Mucosa of descending colon (tissue), 3 donors: ENCODE measurements around the gene GFI1B. TPM values are rescaled to one million over a fixed set of nuclear protein-coding genes. Genes with fewer than 3 reads are reported as not detected.

Experiments
- ATAC-seq: fragments of 200-7000 bp; cut with Tn5 transposase; one replicate; pipeline ENCODE4 v1.9.1; 2020; ENCODE audit warnings: mild to moderate bottlenecking, moderate library complexity
- DNase-seq, 3 donors: peaks; one replicate each; pipeline ENCODE4 v3.0.0-alpha.2; 2020
- H3K36me3 ChIP-seq: fragments of 200-600 bp; one replicate; pipeline ENCODE4 v1.8.0; 2021; ENCODE audit warnings: low read depth, mild to moderate bottlenecking
- H3K4me1 ChIP-seq: fragments of 200-600 bp; one replicate; pipeline ENCODE4 v1.8.0; 2021; ENCODE audit warnings: low read depth, mild to moderate bottlenecking
- H3K4me3 ChIP-seq: fragments of 200-600 bp; one replicate; pipeline ENCODE4 v1.8.0; 2021; ENCODE audit warnings: mild to moderate bottlenecking
- H3K9me3 ChIP-seq: fragments of 200-600 bp; one replicate; pipeline ENCODE4 v1.8.0; 2021; ENCODE audit warnings: mild to moderate bottlenecking
- CTCF ChIP-seq: fragments of 200-600 bp; IDR thresholded peaks from one replicate; pipeline ENCODE4 v1.8.0; 2022; ENCODE audit warnings: antibody characterized with exemption, mild to moderate bottlenecking
- intact Hi-C, 2 donors: fragments of 100-400 bp; cut with DNase I in 1 of 2; cut with micrococcal nuclease in 1 of 2; formaldehyde crosslinking; loops; one replicate each; pipeline versions ENCODE4 v1.11.0 to v1.11.1; 2022; cut with DNase I, micrococcal nuclease
- total RNA-seq, 3 donors: library from RNA; stranded (reverse); fragmentation: NEBNext Ultra II Directional in 2 of 3; extraction: Animal tissue kit (Norgen Biotek cat#: 25700) in 2 of 3; gene quantifications; one replicate each; pipeline versions ENCODE4 v1.2.1 to v1.2.4, GENCODE V29; 2021 to 2023
- donor health status: DM: no; HTN: no; CAD: no; lungs with moderate emphysema.
- donor health status: DM: no; HTN: no; CAD: no.
- donor health status: DM: no; HTN: yes; CAD: no.

Gene GFI1B
- total RNA-seq, 3 donors from 2014 or later = 1.4 to 2.6 (median 1.5) TPM

GRCh38 chr9:133028221-133028620, 49.7 kb downstream of the GFI1B start:
- H3K4me3 ChIP-seq = no peak overlapping the region
- intact Hi-C loops = no loop called here
- no peaks in the 10 kb centered on the region for H3K9me3 ChIP-seq
- no peak for TF ChIP-seq CTCF
- peaks cover 29% of the 10 kb centered on the region for H3K4me1 ChIP-seq
- no peaks in the 10 kb centered on the region for H3K36me3 ChIP-seq
- DNase-seq (no peak), ATAC-seq (no peak)

- peaks cover 27% of the 10 kb centered on the region for H3K4me1 ChIP-seq
- DNase-seq (no peak), ATAC-seq (peak; percentile 14)
- H3K4me3 ChIP-seq = peak overlapping the region; percentile 86
- no peaks in the 10 kb centered on the region for H3K36me3 ChIP-seq
- no peak for TF ChIP-seq CTCF
- intact Hi-C loops = loop anchor here in 1 of 2 donors (10.0 kb wide), 1 partner anchor 115 kb away; no protein-coding TSS in a partner anchor
- H3K9me3 ChIP-seq = no peaks in the 10 kb centered on the region
Observed at GRCh38 chr9:133029994-133030316, 51.5 kb downstream of the GFI1B start.

- peak within 1 kb of the TSS; percentile 86 for H3K4me3 ChIP-seq
- ATAC-seq (peak; percentile 98), DNase-seq (peak; percentile 92 to 94 (median 94))
- peaks cover 27% of the 10 kb centered on the region for H3K4me1 ChIP-seq
- no peaks in the 10 kb centered on the region for H3K9me3 ChIP-seq
- TF ChIP-seq CTCF = no peak
- no peaks in the 10 kb centered on the region for H3K36me3 ChIP-seq
- intact Hi-C loops = loop anchor here in 1 of 2 donors (10.0 kb wide), 1 partner anchor 114 kb away; no protein-coding TSS in a partner anchor
Observed at GRCh38 chr9:133030317-133031129, 52.0 kb downstream of the GFI1B start, which contains the start of gene GTF3C5. Gene GTF3C5 (plus strand): TSS chr9:133030997. CDS start chr9:133031012, 15 bp downstream.

- no peak for TF ChIP-seq CTCF
- intact Hi-C loops = loop anchor here in 1 of 2 donors (10.0 kb wide), 1 partner anchor 114 kb away; no protein-coding TSS in a partner anchor
- H3K9me3 ChIP-seq = no peaks in the 10 kb centered on the region
- DNase-seq = no peak
- peak overlapping the region; percentile 86 for H3K4me3 ChIP-seq
- H3K36me3 ChIP-seq = no peaks in the 10 kb centered on the region
- H3K4me1 ChIP-seq = peaks cover 27% of the 10 kb centered on the region
- ATAC-seq = no peak
Observed at GRCh38 chr9:133031130-133031422, 52.6 kb downstream of the GFI1B start.

GRCh38 chr9:133031496-133031911, 53.0 kb downstream of the GFI1B start:
- TF ChIP-seq CTCF = no peak
- H3K4me1 ChIP-seq = peaks cover 27% of the 10 kb centered on the region
- DNase-seq (no peak), ATAC-seq (no peak)
- intact Hi-C loops = loop anchor here in 1 of 2 donors (10.0 kb wide), 1 partner anchor 113 kb away; no protein-coding TSS in a partner anchor
- H3K36me3 ChIP-seq = no peaks in the 10 kb centered on the region
- H3K4me3 ChIP-seq = peak overlapping the region; percentile 86
- H3K9me3 ChIP-seq = no peaks in the 10 kb centered on the region
